H1 (cell line): Measurements from ENCODE around the gene CCIN. TPM values are rescaled to one million over a fixed set of nuclear protein-coding genes. Genes with fewer than 3 reads are reported as not detected.

Experiments used
- CTCF ChIA-PET: fragments of 300-600 bp; sonication (Branson Sonifier 250); formaldehyde crosslinking; loops from one replicate; lab custom pipeline; 2021; ENCODE audit not compliant: partially characterized antibody; lab: Charles Lee
- POLR2A ChIA-PET: fragments of 300-600 bp; sonication (Branson Sonifier 250); formaldehyde crosslinking; loops from one replicate; lab custom pipeline; 2021; ENCODE audit warnings: inconsistent platforms; ENCODE audit not compliant: partially characterized antibody; lab: Charles Lee
- DNase-seq, 2 experiments: peaks; one replicate each; pipeline versions ENCODE4 v3.0.0 to v3.0.0-alpha.2; 2010 to 2022; ENCODE audit warnings: low spot score in 2 of 2, low read depth in 1 of 2, mixed read lengths in 1 of 2
- FAIRE-seq: peaks from 2 replicates; lab custom pipeline; 2011; peaks lifted over from hg19 to GRCh38; lab: Jason Lieb, UNC
- H2AFZ ChIP-seq: 2 replicates; pipeline ENCODE4 v1.8.1; 2012; ENCODE audit warnings: low read length, inconsistent platforms
- H2AK5ac ChIP-seq: 2 replicates; pipeline ENCODE4 v1.6.1; 2013; ENCODE audit warnings: low read depth, low read length
- H2BK120ac ChIP-seq: replicated peaks from 2 replicates; pipeline ENCODE3; 2013; ENCODE audit warnings: low read depth, low read length, inconsistent platforms
- H2BK12ac ChIP-seq: 2 replicates; pipeline ENCODE4 v1.6.1; 2013; ENCODE audit warnings: low read depth, low read length
- H2BK15ac ChIP-seq: 2 replicates; pipeline ENCODE4 v1.6.1; 2013; ENCODE audit warnings: low read length
- H2BK20ac ChIP-seq: 2 replicates; pipeline ENCODE4 v1.6.1; 2013; ENCODE audit warnings: low read length
- H2BK5ac ChIP-seq: 2 replicates; pipeline ENCODE4 v1.6.1; 2013; ENCODE audit warnings: low read depth, low read length
- H3K14ac ChIP-seq: 2 replicates; pipeline ENCODE4 v1.6.1; 2013; ENCODE audit warnings: inconsistent platforms; ENCODE audit not compliant: insufficient read length
- H3K18ac ChIP-seq: 2 replicates; pipeline ENCODE4 v1.6.1; 2013; ENCODE audit warnings: low read length; ENCODE audit errors: extremely low read depth
- H3K23ac ChIP-seq: 2 replicates; pipeline ENCODE4 v1.6.1; 2013; ENCODE audit warnings: inconsistent platforms; ENCODE audit not compliant: insufficient read length
- H3K23me2 ChIP-seq: 2 replicates; pipeline ENCODE4 v1.6.1; 2013; ENCODE audit warnings: low read depth, low read length
- H3K27ac ChIP-seq: 2 replicates; pipeline ENCODE4 v1.6.1; 2011; ENCODE audit warnings: low read depth, low read length, inconsistent platforms
- H3K27me3 ChIP-seq, 4 experiments: replicated peaks in 1 of 4; 1 replicate in 1 of 4; 2 replicates in 3 of 4; pipeline versions ENCODE4 v1.6.1 to v1.8.1; 2011 to 2013; ENCODE audit warnings: low read length in 3 of 4, mild to moderate bottlenecking in 3 of 4, inconsistent platforms in 2 of 4, mixed read lengths in 2 of 4, moderate library complexity in 1 of 4; ENCODE audit not compliant: control insufficient read depth in 3 of 4, insufficient read depth in 3 of 4; ENCODE audit errors: extremely low read depth in 1 of 4
- H3K36me3 ChIP-seq, 4 experiments: 2 replicates each; pipeline versions ENCODE4 v1.6.1 to v1.8.1; 2011 to 2013; ENCODE audit warnings: mild to moderate bottlenecking in 4 of 4, low read length in 3 of 4, moderate library complexity in 2 of 4, control low read depth in 1 of 4, inconsistent platforms in 1 of 4; ENCODE audit not compliant: insufficient read depth in 4 of 4, control insufficient read depth in 2 of 4
- H3K4ac ChIP-seq: replicated peaks from 2 replicates; pipeline ENCODE3; 2013; ENCODE audit warnings: low read length, low read depth, mixed read lengths, inconsistent platforms; ENCODE audit not compliant: insufficient read length
- H3K4me1 ChIP-seq, 4 experiments: replicated peaks in 1 of 4; 1 replicate in 1 of 4; 2 replicates in 3 of 4; pipeline versions ENCODE4 v1.6.1 to v1.8.1; 2011 to 2013; ENCODE audit warnings: low read length in 3 of 4, inconsistent platforms in 2 of 4, mixed read lengths in 1 of 4; ENCODE audit not compliant: insufficient read depth in 4 of 4, control insufficient read depth in 3 of 4
- H3K4me2 ChIP-seq, 2 experiments: 2 replicates each; pipeline versions ENCODE4 v1.6.1 to v1.8.1; 2011 to 2013; ENCODE audit warnings: low read depth in 2 of 2, low read length in 2 of 2, control low read depth in 1 of 2, inconsistent platforms in 1 of 2, mild to moderate bottlenecking in 1 of 2; ENCODE audit not compliant: insufficient read depth in 1 of 2
- H3K4me3 ChIP-seq, 4 experiments: fragments of 200-600, 300-600 bp in 1 of 4; sonication (generic), shearing (Covaris generic), sonication (Bioruptor Twin) in 1 of 4; 2 replicates each; pipeline versions ENCODE4 v1.5.1 to v1.8.1; 2011 to 2016; ENCODE audit warnings: low read length in 4 of 4, low read depth in 3 of 4, control low read depth in 2 of 4, inconsistent platforms in 2 of 4, mild to moderate bottlenecking in 2 of 4, mixed read lengths in 1 of 4, moderate library complexity in 1 of 4; ENCODE audit not compliant: insufficient read depth in 2 of 4; ENCODE audit errors: extremely low read depth in 1 of 4
- H3K56ac ChIP-seq: replicated peaks from 2 replicates; pipeline ENCODE3; 2013; ENCODE audit warnings: low read depth, mild to moderate bottlenecking, mixed read lengths, low read length, inconsistent platforms; ENCODE audit not compliant: insufficient read length
- H3K79me1 ChIP-seq: 2 replicates; pipeline ENCODE4 v1.6.1; 2013; ENCODE audit warnings: low read depth, low read length, control low read depth
- H3K79me2 ChIP-seq, 2 experiments: 2 replicates each; pipeline versions ENCODE4 v1.6.1 to v1.8.1; 2012 to 2013; ENCODE audit warnings: low read length in 2 of 2, mild to moderate bottlenecking in 2 of 2, inconsistent platforms in 1 of 2; ENCODE audit not compliant: insufficient read depth in 2 of 2, control insufficient read depth in 1 of 2
- H3K9ac ChIP-seq, 4 experiments: replicated peaks in 1 of 4; 1 replicate in 1 of 4; 2 replicates in 3 of 4; pipeline versions ENCODE4 v1.6.1 to v1.8.1; 2011 to 2013; ENCODE audit warnings: low read depth in 3 of 4, low read length in 3 of 4, control low read depth in 2 of 4, mild to moderate bottlenecking in 2 of 4, moderate library complexity in 2 of 4, inconsistent platforms in 1 of 4; ENCODE audit errors: extremely low read depth in 1 of 4
- H3K9me3 ChIP-seq, 2 experiments: 2 replicates each; pipeline versions ENCODE4 v1.6.1 to v1.8.1; 2012 to 2013; ENCODE audit warnings: mild to moderate bottlenecking in 2 of 2, moderate library complexity in 2 of 2, control low read depth in 1 of 2, inconsistent platforms in 1 of 2, low read depth in 1 of 2, low read length in 1 of 2, mixed read lengths in 1 of 2; ENCODE audit not compliant: insufficient read depth in 2 of 2
- H4K20me1 ChIP-seq, 2 experiments: replicated peaks in 1 of 2; 2 replicates each; pipeline versions ENCODE3 to v1.8.1; 2011 to 2013; ENCODE audit warnings: inconsistent platforms in 2 of 2, low read length in 2 of 2, mild to moderate bottlenecking in 1 of 2; ENCODE audit not compliant: insufficient read depth in 2 of 2, control insufficient read depth in 1 of 2
- H4K5ac ChIP-seq: 2 replicates; pipeline ENCODE4 v1.6.1; 2013; ENCODE audit warnings: low read length, low read depth, mixed read lengths, inconsistent platforms; ENCODE audit not compliant: insufficient read length
- H4K8ac ChIP-seq: 2 replicates; pipeline ENCODE4 v1.8.0; 2013; ENCODE audit warnings: mild to moderate bottlenecking, moderate library complexity, low read length, inconsistent platforms; ENCODE audit not compliant: insufficient read depth; ENCODE audit errors: extremely low read depth
- H4K91ac ChIP-seq: replicated peaks from 2 replicates; pipeline ENCODE3; 2013; ENCODE audit warnings: low read length, mixed read lengths, inconsistent platforms; ENCODE audit not compliant: insufficient read length
- BCL11A ChIP-seq, 2 experiments: IDR thresholded peaks; one replicate each; pipeline ENCODE4 v1.6.1; 2011; ENCODE audit warnings: low read depth in 2 of 2, low read length in 2 of 2, mild to moderate bottlenecking in 2 of 2
- CREB1 ChIP-seq: IDR thresholded peaks from 2 replicates; pipeline ENCODE4 v1.6.1; 2012; ENCODE audit warnings: inconsistent platforms
- KDM4A ChIP-seq: IDR thresholded peaks from one replicate; pipeline ENCODE4 v1.7.1; 2012; ENCODE audit warnings: low read depth, mild to moderate bottlenecking, moderate library complexity, low read length, inconsistent platforms; ENCODE audit not compliant: severe bottlenecking
- PHF8 ChIP-seq: fragments of 200-600 bp; sonication (generic); conservative IDR thresholded peaks from 2 replicates; pipeline ENCODE4 v1.7.1; 2012; ENCODE audit warnings: low read depth, mild to moderate bottlenecking, inconsistent platforms, low read length, moderate library complexity
- POU5F1 ChIP-seq: IDR thresholded peaks from 2 replicates; pipeline ENCODE4 v1.6.1; 2011; ENCODE audit warnings: low read depth, mild to moderate bottlenecking, low read length, moderate library complexity
- RAD21 ChIP-seq, 2 experiments: IDR thresholded peaks in 1 of 2; conservative IDR thresholded peaks in 1 of 2; 2 replicates each; pipeline ENCODE4 v1.6.1; 2011; ENCODE audit warnings: low read depth in 2 of 2, low read length in 2 of 2, improper control_type of control experiment in 1 of 2, inconsistent platforms in 1 of 2, mild to moderate bottlenecking in 1 of 2, moderate library complexity in 1 of 2
- RFX5 ChIP-seq: IDR thresholded peaks from 2 replicates; pipeline ENCODE4 v1.6.1; 2011; ENCODE audit warnings: low read depth, low read length, improper control_type of control experiment, borderline replicate concordance
- SP1 ChIP-seq: IDR thresholded peaks from 2 replicates; pipeline ENCODE4 v1.6.1; 2011; ENCODE audit warnings: low read depth, low read length
- TEAD4 ChIP-seq: IDR thresholded peaks from 2 replicates; pipeline ENCODE4 v1.6.1; 2012; ENCODE audit warnings: low read depth, low read length, inconsistent platforms, mixed read lengths
- YY1 ChIP-seq: IDR thresholded peaks from 2 replicates; pipeline ENCODE4 v1.6.1; 2011; ENCODE audit warnings: low read depth, mild to moderate bottlenecking, low read length
- ZNF274 ChIP-seq: IDR thresholded peaks from 2 replicates; pipeline ENCODE4 v1.7.0; 2012; ENCODE audit warnings: low read length, borderline replicate concordance; ENCODE audit errors: extremely low read depth
- WGBS, 2 experiments: shearing (Covaris generic) in 1 of 2; methylation state at CpG; one replicate each; pipeline versions ENCODE4 v1.1.6 to v1.1.7; 2013 to 2015; ENCODE audit warnings: low lambda C conversion rate in 2 of 2, mixed read lengths in 2 of 2, inconsistent platforms in 1 of 2, low coverage in 1 of 2, missing lambda C conversion rate in 1 of 2; ENCODE audit not compliant: insufficient replicate concordance in 2 of 2, insufficient coverage in 1 of 2, insufficient read length in 1 of 2; ENCODE audit errors: extremely low coverage in 1 of 2, missing lambda C conversion rate in 1 of 2; 5-methylcytosine and 5-hydroxymethylcytosine counted together
- polyA plus RNA-seq, 7 experiments: library from polyadenylated mRNA; depleted of rRNA in 3 of 7; stranded (reverse) in 5 of 7; unstranded in 2 of 7; fragments of >200 nt in 5 of 7; fragments of 200-250 nt in 2 of 7; gene quantifications; 1 replicate in 5 of 7; 2 replicates in 1 of 7; 4 replicates in 1 of 7; pipeline versions ENCODE4 v1.2.1 to v1.2.3, GENCODE V29; 2011 to 2013; ENCODE audit warnings: missing spikeins in 2 of 7, mixed read lengths in 2 of 7
- total RNA-seq: library from RNA; stranded (reverse); fragmentation: NEBNext Ultra II Directional; extraction: Animal tissue kit (Norgen Biotek cat#: 25700); gene quantifications from 2 replicates; pipeline ENCODE4 v1.2.1, GENCODE V29; 2021

The CCIN gene
- total and polyA plus RNA-seq, 2 of the 8 experiments (the other 6 are each of a cell fraction or from before 2014, with no cell fraction given) = 0.19 to 0.21 TPM

DNA sequence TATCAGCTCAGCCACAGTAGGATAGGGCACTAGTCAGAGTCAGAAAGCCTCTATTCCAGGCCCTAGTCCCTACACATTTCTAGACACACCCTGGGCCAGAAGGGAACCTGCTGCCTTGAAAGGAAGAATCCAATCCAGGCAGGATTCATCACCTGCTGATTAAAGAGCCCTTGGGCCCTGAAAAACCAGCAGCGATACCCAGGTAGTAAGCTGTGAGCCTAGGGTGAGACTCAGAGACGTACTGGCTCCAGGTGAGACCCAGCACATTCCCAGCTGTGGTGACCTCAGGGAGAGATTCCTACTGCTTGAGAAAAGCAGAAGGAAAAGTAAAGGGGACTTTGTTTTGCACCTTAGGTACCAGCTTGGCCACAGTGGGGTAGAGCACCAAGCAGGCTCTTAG is 4.7 kb downstream of the CCIN start:
- CTCF ChIA-PET = interaction anchor here (0.8 to 1.6 kb wide), 3 partner anchors 10 to 147 kb away, joined by 3 to 7 read pairs (median 5); no protein-coding TSS in a partner anchor
- FAIRE-seq = no peak
- WGBS, 2 experiments = 91% methylated on average over 2 of the region's 2 CpGs; no CpG with 5 or more reads in 1 of the 2 experiments
- TF ChIP-seq KDM4A (no peak), SP1 (no peak), CREB1 (no peak), ZNF274 (no peak), TEAD4 (no peak), RFX5 (no peak), PHF8 (no peak), POU5F1 (no peak), YY1 (no peak), BCL11A (IDR thresholded peaks at IDR 0.05; ENCODE audit: low read depth in 2 of 2, low read length in 2 of 2) (no peak), RAD21 (IDR thresholded peaks at IDR 0.05 in 1 of 2, conservative IDR thresholded peaks at IDR 0.05 in 1 of 2; ENCODE audit: low read depth in 2 of 2, low read length in 2 of 2) (no peak)

More for the DNA sequence above, 4.7 kb downstream of the CCIN start:
- Histone ChIP-seq H4K20me1 (no peaks in the 10 kb centered on the region), H3K4me3 (no peak overlapping the region), H2AK5ac (no peak overlapping the region), H3K23ac (no peak overlapping the region), H3K23me2 (no peaks in the 10 kb centered on the region), H3K27me3 (no peaks in the 10 kb centered on the region), H2BK15ac (no peak overlapping the region), H3K4ac (no peak overlapping the region), H2BK5ac (no peak overlapping the region), H4K8ac (no peak overlapping the region), H3K14ac (no peak overlapping the region), H3K56ac (no peak overlapping the region), H3K4me2 (no peak overlapping the region), H3K18ac (no peak overlapping the region), H4K5ac (no peak overlapping the region), H2BK20ac (no peak overlapping the region), H2BK120ac (no peak overlapping the region), H3K4me1 (no peaks in the 10 kb centered on the region), H2AFZ (no peak overlapping the region), H3K9me3 (no peaks in the 10 kb centered on the region), H3K27ac (no peak overlapping the region), H3K36me3 (no peaks in the 10 kb centered on the region), H4K91ac (no peak overlapping the region), H3K79me1 (no peaks in the 10 kb centered on the region), H2BK12ac (no peak overlapping the region; the same call in 1 of the 2 replicates), H3K9ac (no peak overlapping the region), H3K79me2 (no peaks in the 10 kb centered on the region)
- POLR2A ChIA-PET = interaction anchor here (1.0 kb wide), 1 partner anchor 72 kb away, joined by 3 read pairs; no protein-coding TSS in a partner anchor
- DNase-seq = no peak
